D341Med (cell line): ENCODE data around the gene NFS1.
A peak's percentile ranks its signal among the peaks of the same experiment; 100 is the strongest.

Experiments
- DNase-seq: peaks from one replicate; pipeline ENCODE4 v3.0.0; 2012; ENCODE audit warnings: low spot score

NFS1 gene

GRCh38 chr20:35673884-35674283, 25.3 kb downstream of the NFS1 start:
- no peak for DNase-seq

- DNase-seq = no peak
Measured at GRCh38 chr20:35669681-35670080, 29.5 kb downstream of the NFS1 start.

- DNase-seq = no peak
Measured at GRCh38 chr20:35669221-35669620, 29.9 kb downstream of the NFS1 start.

GRCh38 chr20:35665949-35666288, 33.2 kb downstream of the NFS1 start:
- DNase-seq = no peak

GRCh38 chr20:35664466-35665206, 34.5 kb downstream of the NFS1 start, which contains the start of the genes CPNE1 and RBM12:
Gene CPNE1, minus strand, starts transcription at chr20:35664900. Its CDS starts 31,977 bp downstream, at chr20:35632923.
Gene RBM12, minus strand, starts transcription at chr20:35664900. Its CDS starts 9,578 bp downstream, at chr20:35655322.
- DNase-seq = peak; percentile 98

DNA sequence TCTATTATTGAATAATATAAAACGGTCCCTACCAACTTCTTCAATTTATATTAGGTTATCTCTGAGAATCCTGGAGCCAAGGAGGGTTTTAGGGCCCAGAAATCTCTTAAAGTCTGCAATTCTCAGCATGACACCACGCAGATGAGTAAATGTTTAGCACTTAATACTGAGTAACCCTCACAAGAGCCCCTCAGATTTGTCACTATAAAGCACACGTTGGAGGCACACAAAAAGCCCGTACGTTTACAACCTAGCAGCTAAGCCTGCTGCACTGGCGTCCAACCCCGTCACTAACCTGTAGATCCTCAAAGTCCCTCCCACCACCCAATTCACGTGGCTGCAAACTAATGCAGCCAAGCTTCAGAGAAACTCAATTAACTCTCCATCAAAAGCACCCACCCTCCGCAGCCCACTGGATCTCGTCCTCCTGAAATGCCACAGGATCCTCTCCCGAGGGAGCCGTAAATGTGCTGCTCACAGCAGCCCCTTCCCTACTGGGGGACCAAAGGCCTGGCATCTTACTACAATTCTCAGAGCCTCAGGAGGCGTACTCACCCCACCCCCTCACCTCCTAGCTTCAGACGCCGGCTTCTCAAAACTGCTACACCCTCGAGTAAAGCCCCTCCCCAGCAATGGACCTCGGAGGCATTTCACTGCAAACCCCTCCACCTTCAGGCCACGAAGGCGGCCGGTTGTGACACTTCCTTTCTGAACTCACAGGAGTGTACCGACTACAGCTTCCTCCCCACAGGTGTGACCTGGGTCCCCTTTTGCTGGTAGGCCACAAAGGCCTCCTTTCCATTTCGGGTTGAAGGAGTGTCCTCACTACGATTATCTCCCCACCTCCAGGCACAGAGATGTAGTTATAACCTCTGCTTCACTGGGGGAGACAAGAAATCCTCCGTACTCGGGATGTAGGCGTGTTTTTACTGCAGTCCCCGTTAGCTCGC, 35.4 kb downstream of the NFS1 start:
- DNase-seq = peak; percentile 66

DNA sequence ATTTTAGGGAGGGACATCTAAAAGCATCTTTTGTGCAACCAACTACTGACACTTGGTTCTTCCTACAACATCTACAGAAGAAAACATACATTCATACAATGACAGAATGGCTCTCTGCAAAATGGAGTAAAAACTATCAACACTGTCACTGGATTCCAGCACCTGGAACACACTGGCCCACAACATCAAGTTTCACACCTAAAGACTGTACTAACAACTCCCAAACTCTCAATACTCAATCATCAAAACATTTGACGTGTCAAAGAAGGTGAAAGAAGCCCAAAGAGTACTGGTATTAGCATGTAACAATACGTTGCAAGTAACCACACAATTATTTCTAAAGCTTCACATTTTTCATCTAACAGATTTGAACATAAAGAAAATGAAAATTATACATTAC, 36.6 kb downstream of the NFS1 start:
- DNase-seq = no peak

- DNase-seq = no peak
Measured at GRCh38 chr20:35661908-35662307, 37.2 kb downstream of the NFS1 start.

DNA sequence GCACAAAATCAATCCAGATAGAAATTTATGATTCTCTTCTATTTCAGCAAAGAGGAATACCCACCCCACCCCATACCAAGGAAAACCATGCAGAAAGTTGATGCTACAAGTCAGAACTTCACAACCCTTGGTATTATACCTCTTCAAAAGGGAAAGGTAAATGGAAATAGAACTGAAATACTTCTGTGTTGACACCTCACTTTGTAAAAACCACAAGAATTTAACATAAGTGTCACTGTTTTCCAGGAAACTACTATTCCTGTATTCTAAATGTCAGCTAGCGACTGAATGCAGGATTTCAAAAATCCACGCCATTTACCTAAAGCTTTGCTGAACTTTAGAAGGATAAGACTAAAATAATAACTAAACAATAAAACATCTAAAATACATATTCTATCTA, 38.1 kb downstream of the NFS1 start:
- DNase-seq = no peak

GRCh38 chr20:35660122-35660937, 38.8 kb downstream of the NFS1 start:
- DNase-seq = no peak

DNA sequence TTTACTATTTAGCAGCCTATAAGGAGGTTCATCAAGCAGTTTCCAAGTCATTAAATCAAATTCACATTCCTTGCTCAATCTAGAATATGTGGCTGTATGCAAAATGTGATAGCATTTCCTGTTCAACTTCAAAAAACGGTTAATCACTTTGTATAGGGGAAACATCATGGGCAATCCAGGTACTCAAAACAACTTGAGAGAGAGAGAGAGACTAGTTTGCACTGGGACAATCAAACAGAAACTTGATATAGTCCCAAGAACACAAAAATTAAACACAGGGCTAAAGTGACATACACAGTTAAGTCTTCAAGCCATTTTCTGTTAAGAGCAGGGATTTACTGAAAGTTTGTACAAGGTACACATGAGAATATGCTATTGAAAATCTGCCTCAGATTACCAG, 41.9 kb downstream of the NFS1 start:
- DNase-seq = no peak

DNA sequence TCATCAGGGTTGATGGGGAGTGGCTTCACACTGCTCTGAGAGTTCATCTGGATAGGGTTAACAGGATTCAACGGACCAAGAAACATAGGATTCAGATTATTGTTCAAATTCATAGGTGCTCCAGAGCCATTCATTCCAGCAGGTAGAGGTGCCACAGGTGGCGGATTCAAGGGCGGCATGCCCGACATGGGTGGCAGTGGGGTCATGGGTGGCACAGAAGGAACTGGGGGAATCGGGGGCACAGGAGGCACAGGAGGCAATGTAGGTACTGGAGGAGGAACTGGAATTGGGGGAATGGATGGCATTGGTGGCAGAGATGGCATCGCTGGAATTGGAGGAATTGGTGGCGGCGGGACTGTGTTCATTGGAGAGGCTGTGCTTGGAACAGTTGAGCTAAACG, 44.7 kb downstream of the NFS1 start:
- no peak for DNase-seq

GRCh38 chr20:35653893-35654292, 45.3 kb downstream of the NFS1 start:
- no peak for DNase-seq

- DNase-seq = no peak
Measured at GRCh38 chr20:35653430-35653734, 45.8 kb downstream of the NFS1 start.

DNA sequence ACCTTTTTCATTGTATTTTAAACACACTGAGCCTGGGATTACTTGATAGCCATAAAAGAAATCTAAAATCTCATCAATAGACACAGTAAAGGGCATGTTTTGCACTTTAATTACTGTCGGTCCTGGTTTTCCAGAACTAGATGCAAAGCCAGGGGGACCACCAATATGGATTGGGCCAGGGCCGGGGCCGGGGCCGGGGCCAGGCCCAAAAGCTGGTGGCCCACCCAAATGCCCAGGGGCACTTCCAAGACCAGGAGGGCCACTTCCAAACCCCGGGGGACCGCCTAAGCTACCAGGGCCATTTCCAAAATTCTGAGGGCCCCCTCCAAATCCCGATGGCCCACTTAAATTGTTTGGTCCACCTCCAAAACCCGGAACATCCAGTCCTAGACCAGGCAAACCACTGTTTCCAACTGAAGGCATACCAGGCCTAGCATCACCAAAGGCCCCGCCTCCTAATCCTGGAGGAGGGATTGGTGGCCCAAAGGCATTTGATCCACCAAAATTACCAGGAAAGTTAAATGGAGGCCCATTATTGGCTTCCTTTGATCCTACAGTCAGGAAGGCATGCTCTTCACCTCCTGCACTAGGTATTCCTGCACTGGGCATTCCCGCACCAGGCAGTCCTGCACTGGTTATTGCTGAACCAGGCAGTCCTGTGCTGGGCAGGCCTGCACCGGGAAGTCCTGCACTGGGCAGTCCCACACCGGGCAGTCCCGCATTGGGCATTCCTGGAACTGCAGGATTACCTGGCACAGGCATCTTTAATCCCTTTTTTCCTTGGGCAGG, 46.3 kb downstream of the NFS1 start:
- DNase-seq = no peak

- DNase-seq = no peak
Measured at GRCh38 chr20:35651958-35652357, 47.2 kb downstream of the NFS1 start.

DNA sequence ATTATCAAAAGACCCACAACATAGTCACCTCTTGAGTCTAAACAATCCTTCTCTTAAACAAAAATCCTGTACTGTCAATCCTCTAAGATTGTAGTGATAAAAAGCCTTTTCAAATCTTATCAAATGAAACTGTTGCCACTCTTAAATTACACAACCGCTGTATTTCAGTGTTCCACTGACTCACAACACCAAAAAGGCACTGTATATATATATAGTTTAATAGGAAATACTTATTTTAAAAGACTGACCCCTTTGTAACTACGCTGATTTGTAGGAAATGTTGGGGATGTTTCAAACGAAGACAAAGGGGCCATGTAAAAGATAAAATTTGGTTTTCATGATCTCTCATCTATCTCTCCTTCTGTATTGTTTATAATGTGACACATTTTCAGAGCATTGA, 48.5 kb downstream of the NFS1 start:
- no peak for DNase-seq

GRCh38 chr20:35648836-35649235, 50.3 kb downstream of the NFS1 start:
- DNase-seq = no peak

DNA sequence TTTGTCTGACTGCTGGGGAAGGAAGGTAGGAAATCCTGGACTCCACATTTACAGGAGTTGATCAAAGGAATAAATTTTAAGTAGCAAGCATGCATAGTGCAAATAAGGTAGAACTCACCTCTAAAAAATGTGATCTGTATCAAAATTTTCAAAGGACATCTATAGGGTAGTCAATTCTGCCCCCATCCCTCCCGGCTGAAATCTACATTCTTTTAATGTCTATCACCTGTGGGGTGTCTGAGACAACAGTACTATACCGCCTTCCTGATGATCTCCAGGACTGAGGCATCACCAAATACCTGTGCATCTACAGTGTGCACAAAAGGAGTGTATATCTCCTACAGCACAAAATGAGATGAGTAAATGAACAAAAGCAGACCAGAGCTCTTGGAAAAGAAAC, 54.3 kb downstream of the NFS1 start:
- no peak for DNase-seq

DNA sequence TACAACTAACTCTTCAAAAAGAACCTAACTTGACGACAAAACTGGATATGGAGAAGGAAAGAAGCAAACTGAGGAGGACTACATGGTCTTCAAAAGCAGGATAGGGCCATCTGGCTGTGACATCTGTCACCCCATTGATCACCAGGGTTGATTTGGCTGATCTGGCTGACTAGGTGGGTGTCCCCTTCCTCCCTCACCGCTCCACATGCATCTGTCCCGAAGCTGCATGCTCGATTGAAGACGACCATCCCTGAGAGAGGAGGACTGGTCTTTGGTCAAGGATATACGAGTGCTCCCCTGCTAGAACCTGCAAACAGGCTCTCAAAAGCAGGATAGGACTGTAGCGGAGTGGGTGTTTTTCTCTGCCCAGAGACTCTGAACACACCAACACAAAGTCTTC, 56.1 kb downstream of the NFS1 start:
- DNase-seq = no peak

- no peak for DNase-seq
Measured at GRCh38 chr20:35641743-35642142, 57.4 kb downstream of the NFS1 start.

GRCh38 chr20:35640724-35641123, 58.4 kb downstream of the NFS1 start:
- no peak for DNase-seq
